Calu3 (cell line): ENCODE data around the gene NKTR. TPM values are rescaled to one million over a fixed set of nuclear protein-coding genes. Genes with fewer than 3 reads are reported as not detected.

Source experiments
- BruUV-seq: library from RNA; stranded (reverse); fragments of 400-500 nt; replicated peaks from 2 replicates; lab custom pipeline; 2021; lab: Mats Ljungman, UMichigan
- CTCF ChIA-PET: fragments of 300-600 bp; sonication (Branson Sonifier 250); formaldehyde crosslinking; loops from one replicate; lab custom pipeline; 2022; ENCODE audit warnings: antibody characterized with exemption; lab: Charles Lee
- DNase-seq: peaks from one replicate; pipeline ENCODE4 v3.0.0; 2022
- H3K27ac Mint-ChIP-seq: one replicate; pipeline ENCODE4 v1.8.0; 2022; ENCODE audit warnings: mixed read lengths; ENCODE audit not compliant: unreplicated experiment
- H3K27me3 Mint-ChIP-seq: one replicate; pipeline ENCODE4 v1.8.0; 2022; ENCODE audit warnings: mixed read lengths; ENCODE audit not compliant: unreplicated experiment
- H3K36me3 Mint-ChIP-seq: one replicate; pipeline ENCODE4 v1.8.0; 2022; ENCODE audit warnings: mild to moderate bottlenecking, moderate library complexity, mixed read lengths; ENCODE audit not compliant: insufficient read depth, unreplicated experiment
- H3K4me1 Mint-ChIP-seq: one replicate; pipeline ENCODE4 v1.8.0; 2022; ENCODE audit warnings: mild to moderate bottlenecking, low read depth, mixed read lengths; ENCODE audit not compliant: unreplicated experiment
- H3K4me3 Mint-ChIP-seq: one replicate; pipeline ENCODE4 v1.8.0; 2022; ENCODE audit warnings: mild to moderate bottlenecking, low read depth, moderate library complexity, mixed read lengths; ENCODE audit not compliant: unreplicated experiment
- H3K9me3 Mint-ChIP-seq: one replicate; pipeline ENCODE4 v1.8.0; 2022; ENCODE audit warnings: low read depth, mixed read lengths; ENCODE audit not compliant: unreplicated experiment
- CTCF ChIP-seq: fragments of 200-600 bp; IDR thresholded peaks from one replicate; pipeline ENCODE4 v1.8.0; 2022; ENCODE audit warnings: antibody characterized with exemption; ENCODE audit not compliant: unreplicated experiment
- intact Hi-C: fragments of 100-400 bp; cut with micrococcal nuclease; formaldehyde crosslinking; loops from one replicate; pipeline ENCODE4 v1.10.0; 2022; ENCODE audit not compliant: unreplicated experiment
- total RNA-seq: library from RNA; stranded (reverse); gene quantifications from 2 replicates; pipeline ENCODE4 v1.2.3, GENCODE V29; 2022

NKTR gene
- total RNA-seq, 1 experiment from 2014 or later: 70.0 TPM

GRCh38 chr3:42635111-42635510 is 34.6 kb downstream of the NKTR start:
- no peak overlapping the region for H3K4me3 Mint-ChIP-seq
- H3K36me3 Mint-ChIP-seq: peaks cover 16% of the 10 kb centered on the region
- no TSS peak for BruUV-seq
- H3K4me1 Mint-ChIP-seq: peaks cover 10% of the 10 kb centered on the region
- no peaks in the 10 kb centered on the region for H3K27me3 Mint-ChIP-seq
- no peak for TF ChIP-seq CTCF
- CTCF ChIA-PET: no interaction called here
- intact Hi-C loops: no loop called here
- H3K27ac Mint-ChIP-seq: no peak overlapping the region
- no peaks in the 10 kb centered on the region for H3K9me3 Mint-ChIP-seq
- no peak for DNase-seq

- BruUV-seq: no TSS peak
- Mint-ChIP-seq H3K9me3 (no peaks in the 10 kb centered on the region), H3K4me1 (peaks cover under 1% of the 10 kb centered on the region), H3K4me3 (no peak overlapping the region), H3K36me3 (peaks cover 18% of the 10 kb centered on the region), H3K27me3 (no peaks in the 10 kb centered on the region), H3K27ac (no peak overlapping the region)
- no peak for TF ChIP-seq CTCF
- CTCF ChIA-PET: no interaction called here
- no peak for DNase-seq
- intact Hi-C loops: no loop called here
These were observed 36.5 kb downstream of the NKTR start for GRCh38 chr3:42637001-42637400.

GRCh38 chr3:42638339-42638842 is 37.9 kb downstream of the NKTR start:
- no peak for TF ChIP-seq CTCF
- intact Hi-C loops: no loop called here
- peaks cover 18% of the 10 kb centered on the region for H3K36me3 Mint-ChIP-seq
- H3K4me1 Mint-ChIP-seq: no peaks in the 10 kb centered on the region
- no peaks in the 10 kb centered on the region for H3K27me3 Mint-ChIP-seq
- DNase-seq: no peak
- no peak overlapping the region for H3K4me3 Mint-ChIP-seq
- CTCF ChIA-PET: no interaction called here
- H3K27ac Mint-ChIP-seq: no peak overlapping the region
- no peaks in the 10 kb centered on the region for H3K9me3 Mint-ChIP-seq
- no TSS peak for BruUV-seq

GRCh38 chr3:42639192-42639591 is 38.7 kb downstream of the NKTR start:
- no peak overlapping the region for H3K4me3 Mint-ChIP-seq
- no peaks in the 10 kb centered on the region for H3K4me1 Mint-ChIP-seq
- DNase-seq: no peak
- H3K9me3 Mint-ChIP-seq: no peaks in the 10 kb centered on the region
- no peak overlapping the region for H3K27ac Mint-ChIP-seq
- intact Hi-C loops: no loop called here
- H3K27me3 Mint-ChIP-seq: no peaks in the 10 kb centered on the region
- CTCF ChIA-PET: no interaction called here
- H3K36me3 Mint-ChIP-seq: peaks cover 13% of the 10 kb centered on the region
- BruUV-seq: no TSS peak
- TF ChIP-seq CTCF: no peak
